A673 (cell line): ENCODE results near the gene PIK3C2B.

ENCODE experiments used
- EZH2 ChIP-seq: fragments of 200-600 bp; sonication (generic); IDR thresholded peaks from 2 replicates; pipeline ENCODE4 v1.6.1; 2017; ENCODE audit warnings: borderline replicate concordance, low read depth, mild to moderate bottlenecking, mixed read lengths, antibody characterized with exemption, low read length; ENCODE audit not compliant: poor library complexity, severe bottlenecking
- TF ChIP-seq, protein P1 (sequence below): fragments of 300-800, 200-600 bp; sonication (generic); conservative IDR thresholded peaks from 2 replicates; pipeline ENCODE4 v1.5.1; 2017; ENCODE audit warnings: low read depth, mild to moderate bottlenecking, antibody characterized with exemption, low read length, moderate library complexity, mixed read lengths

DNA sequence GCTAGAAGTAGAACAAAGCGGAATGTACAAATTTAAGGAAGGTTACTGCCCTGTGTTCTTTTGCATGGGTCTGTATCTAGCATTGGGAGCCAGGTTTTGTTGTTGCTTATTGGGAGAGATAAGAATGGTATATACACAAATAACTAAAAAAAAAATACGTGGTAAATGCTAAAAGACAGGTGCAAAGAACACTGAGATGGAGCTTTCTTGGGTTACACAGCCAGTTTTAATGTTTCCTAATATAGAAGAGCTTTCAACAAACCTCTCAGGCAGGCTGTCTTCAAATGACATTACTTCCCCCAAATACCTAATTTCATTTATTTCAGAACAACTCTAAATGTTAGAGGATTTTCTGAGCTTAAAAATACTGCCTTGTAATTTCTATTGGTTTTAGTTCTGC is 20.2 kb upstream of the PIK3C2B start:
- TF ChIP-seq, protein P1, sequence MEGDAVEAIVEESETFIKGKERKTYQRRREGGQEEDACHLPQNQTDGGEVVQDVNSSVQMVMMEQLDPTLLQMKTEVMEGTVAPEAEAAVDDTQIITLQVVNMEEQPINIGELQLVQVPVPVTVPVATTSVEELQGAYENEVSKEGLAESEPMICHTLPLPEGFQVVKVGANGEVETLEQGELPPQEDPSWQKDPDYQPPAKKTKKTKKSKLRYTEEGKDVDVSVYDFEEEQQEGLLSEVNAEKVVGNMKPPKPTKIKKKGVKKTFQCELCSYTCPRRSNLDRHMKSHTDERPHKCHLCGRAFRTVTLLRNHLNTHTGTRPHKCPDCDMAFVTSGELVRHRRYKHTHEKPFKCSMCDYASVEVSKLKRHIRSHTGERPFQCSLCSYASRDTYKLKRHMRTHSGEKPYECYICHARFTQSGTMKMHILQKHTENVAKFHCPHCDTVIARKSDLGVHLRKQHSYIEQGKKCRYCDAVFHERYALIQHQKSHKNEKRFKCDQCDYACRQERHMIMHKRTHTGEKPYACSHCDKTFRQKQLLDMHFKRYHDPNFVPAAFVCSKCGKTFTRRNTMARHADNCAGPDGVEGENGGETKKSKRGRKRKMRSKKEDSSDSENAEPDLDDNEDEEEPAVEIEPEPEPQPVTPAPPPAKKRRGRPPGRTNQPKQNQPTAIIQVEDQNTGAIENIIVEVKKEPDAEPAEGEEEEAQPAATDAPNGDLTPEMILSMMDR = no peak
- TF ChIP-seq EZH2 = no peak
